Measurements from ENCODE around the gene FAM222B. TPM values are rescaled to one million over a fixed set of nuclear protein-coding genes. Genes with fewer than 3 reads are reported as not detected.
A peak's percentile ranks its signal among the peaks of the same experiment; 100 is the strongest.

Gene FAM222B
- total RNA-seq, 2 donors from 2014 or later: 18.7 to 25.1 TPM

- H3K4me3 Mint-ChIP-seq: no peak overlapping the region
- peaks cover under 1% of the 10 kb centered on the region for H3K4me1 Mint-ChIP-seq
- peaks cover 73% of the 10 kb centered on the region for H3K36me3 Mint-ChIP-seq (ENCODE audit: low read depth)
- H3K9me3 Mint-ChIP-seq: no peaks in the 10 kb centered on the region
- H3K27ac Mint-ChIP-seq: peak overlapping the region; percentile 32
- H3K27me3 Mint-ChIP-seq: no peaks in the 10 kb centered on the region
- ATAC-seq (replicated peaks): no peak
These were observed 86.4 kb downstream of the FAM222B start for GRCh38 chr17:28756049-28756804.

- peak overlapping the region; percentile 32 for H3K27ac Mint-ChIP-seq
- H3K27me3 Mint-ChIP-seq: no peaks in the 10 kb centered on the region
- no peak overlapping the region for H3K4me3 Mint-ChIP-seq
- peaks cover 73% of the 10 kb centered on the region for H3K36me3 Mint-ChIP-seq (ENCODE audit: low read depth)
- ATAC-seq (replicated peaks): no peak
- no peaks in the 10 kb centered on the region for H3K4me1 Mint-ChIP-seq
- no peaks in the 10 kb centered on the region for H3K9me3 Mint-ChIP-seq
These were observed 87.1 kb downstream of the FAM222B start for GRCh38 chr17:28755486-28755885.

- no peaks in the 10 kb centered on the region for H3K9me3 Mint-ChIP-seq
- H3K27ac Mint-ChIP-seq: no peak overlapping the region
- no peak for ATAC-seq (replicated peaks)
- peaks cover 8% of the 10 kb centered on the region for H3K4me1 Mint-ChIP-seq
- no peaks in the 10 kb centered on the region for H3K27me3 Mint-ChIP-seq
- peaks cover 73% of the 10 kb centered on the region for H3K36me3 Mint-ChIP-seq (ENCODE audit: low read depth)
- no peak overlapping the region for H3K4me3 Mint-ChIP-seq
These were observed 90.8 kb downstream of the FAM222B start for GRCh38 chr17:28751600-28752366.

GRCh38 chr17:28750178-28751047 is 92.2 kb downstream of the FAM222B start:
- H3K27me3 Mint-ChIP-seq: no peaks in the 10 kb centered on the region
- ATAC-seq (replicated peaks): peak; percentile 86
- peaks cover 8% of the 10 kb centered on the region for H3K4me1 Mint-ChIP-seq
- no peak overlapping the region for H3K27ac Mint-ChIP-seq
- peaks cover 75% of the 10 kb centered on the region for H3K36me3 Mint-ChIP-seq (ENCODE audit: low read depth)
- H3K9me3 Mint-ChIP-seq: no peaks in the 10 kb centered on the region
- H3K4me3 Mint-ChIP-seq: peak overlapping the region; percentile 82

- Mint-ChIP-seq H3K27me3 (no peaks in the 10 kb centered on the region), H3K9me3 (no peaks in the 10 kb centered on the region), H3K4me3 (peak overlapping the region; percentile 82), H3K27ac (no peak overlapping the region), H3K4me1 (peaks cover 8% of the 10 kb centered on the region), H3K36me3 (ENCODE audit: low read depth) (peaks cover 83% of the 10 kb centered on the region)
- ATAC-seq (replicated peaks): peak; percentile 3
These were observed 92.9 kb downstream of the FAM222B start for GRCh38 chr17:28749516-28750177.

- Mint-ChIP-seq H3K27ac (peak overlapping the region; percentile 66), H3K27me3 (no peaks in the 10 kb centered on the region), H3K4me3 (peak overlapping the region; percentile 82), H3K36me3 (ENCODE audit: low read depth) (peaks cover 87% of the 10 kb centered on the region), H3K4me1 (peaks cover 8% of the 10 kb centered on the region), H3K9me3 (no peaks in the 10 kb centered on the region)
- no peak for ATAC-seq (replicated peaks)
These were observed 93.6 kb downstream of the FAM222B start for GRCh38 chr17:28748852-28749515.

GRCh38 chr17:28747801-28748750 is 94.5 kb downstream of the FAM222B start:
- peak overlapping the region; percentile 66 for H3K27ac Mint-ChIP-seq
- H3K4me3 Mint-ChIP-seq: peak overlapping the region; percentile 82

GRCh38 chr17:28747051-28747691 is 95.4 kb downstream of the FAM222B start:
- peak overlapping the region; percentile 87 for H3K27ac Mint-ChIP-seq
- peaks cover 8% of the 10 kb centered on the region for H3K4me1 Mint-ChIP-seq
- H3K36me3 Mint-ChIP-seq (ENCODE audit: low read depth): peaks cover 79% of the 10 kb centered on the region

More at GRCh38 chr17:28747801-28748750, 94.5 kb downstream of the FAM222B start:
- peaks cover 8% of the 10 kb centered on the region for H3K4me1 Mint-ChIP-seq
- H3K27me3 Mint-ChIP-seq: no peaks in the 10 kb centered on the region
- no peaks in the 10 kb centered on the region for H3K9me3 Mint-ChIP-seq
- ATAC-seq (replicated peaks): no peak
- peaks cover 87% of the 10 kb centered on the region for H3K36me3 Mint-ChIP-seq (ENCODE audit: low read depth)

GRCh38 chr17:28746611-28747050 is 96.0 kb downstream of the FAM222B start:
- peaks cover 8% of the 10 kb centered on the region for H3K4me1 Mint-ChIP-seq
- peak overlapping the region; percentile 87 for H3K27ac Mint-ChIP-seq
- peak overlapping the region; percentile 82 for H3K4me3 Mint-ChIP-seq
- H3K36me3 Mint-ChIP-seq (ENCODE audit: low read depth): peaks cover 74% of the 10 kb centered on the region
- H3K9me3 Mint-ChIP-seq: no peaks in the 10 kb centered on the region
- no peaks in the 10 kb centered on the region for H3K27me3 Mint-ChIP-seq
- no peak for ATAC-seq (replicated peaks)

More at GRCh38 chr17:28747051-28747691, 95.4 kb downstream of the FAM222B start:
- no peaks in the 10 kb centered on the region for H3K27me3 Mint-ChIP-seq
- ATAC-seq (replicated peaks): no peak
- no peaks in the 10 kb centered on the region for H3K9me3 Mint-ChIP-seq
- H3K4me3 Mint-ChIP-seq: peak overlapping the region; percentile 82

GRCh38 chr17:28745786-28746411 is 96.7 kb downstream of the FAM222B start:
- peaks cover 8% of the 10 kb centered on the region for H3K4me1 Mint-ChIP-seq
- no peaks in the 10 kb centered on the region for H3K27me3 Mint-ChIP-seq
- H3K36me3 Mint-ChIP-seq (ENCODE audit: low read depth): peaks cover 66% of the 10 kb centered on the region
- H3K4me3 Mint-ChIP-seq: peak overlapping the region; percentile 82
- H3K27ac Mint-ChIP-seq: peak overlapping the region; percentile 87
- H3K9me3 Mint-ChIP-seq: no peaks in the 10 kb centered on the region
- no peak for ATAC-seq (replicated peaks)

- Mint-ChIP-seq H3K4me1 (peaks cover 8% of the 10 kb centered on the region), H3K9me3 (no peaks in the 10 kb centered on the region), H3K36me3 (ENCODE audit: low read depth) (peaks cover 59% of the 10 kb centered on the region), H3K27me3 (no peaks in the 10 kb centered on the region), H3K27ac (peak overlapping the region; percentile 87), H3K4me3 (peak overlapping the region; percentile 82)
- ATAC-seq (replicated peaks): peak; percentile 1
These were observed 97.4 kb downstream of the FAM222B start for GRCh38 chr17:28744972-28745785.
